ENCODE results near the gene TMEM176A. TPM values are rescaled to one million over a fixed set of nuclear protein-coding genes. Genes with fewer than 3 reads are reported as not detected.
A peak's percentile ranks its signal among the peaks of the same experiment; 100 is the strongest.

The TMEM176A gene
- polyA plus RNA-seq, 3 donors, result 14.1 to 285 (median 129) TPM

- peaks cover 1 to 6% of the 10 kb centered on the region in 2 donors for H3K36me3 Mint-ChIP-seq
Observed at GRCh38 chr7:150756166-150756565, 44.4 kb upstream of the TMEM176A start.

GRCh38 chr7:150756858-150757257 is 43.7 kb upstream of the TMEM176A start:
- peaks cover 43% of the 10 kb centered on the region for H3K4me1 Mint-ChIP-seq
- no peak overlapping the region for H3K27ac ChIP-seq (ENCODE audit: low read depth in 1 of 2, low read length in 2 of 2)
- peaks cover 0 to 4% (median 0%) of the 10 kb centered on the region in 3 donors for H3K27me3 Mint-ChIP-seq (ENCODE audit: low read depth in 3 of 3)
- no peak overlapping the region for H2AFZ ChIP-seq (ENCODE audit: insufficient read depth, low read depth, low read length, poor library complexity, severe bottlenecking)
- H3K4me3 ChIP-seq (replicated peaks in 1 of 3; ENCODE audit: low read depth in 2 of 3, low read length in 3 of 3), result no peak overlapping the region
- peaks cover 6 to 13% of the 10 kb centered on the region in 2 donors for H3K36me3 Mint-ChIP-seq
- no peak overlapping the region for H3K4me3 Mint-ChIP-seq
- H3K36me3 ChIP-seq (replicated peaks in 1 of 2; ENCODE audit: control insufficient read depth in 1 of 2, insufficient read depth in 2 of 2, low read length in 2 of 2), result no peaks in the 10 kb centered on the region
- H4K20me1 ChIP-seq (ENCODE audit: insufficient read depth, low read length), result no peaks in the 10 kb centered on the region
- no CpG with 5 or more reads among the region's 1 CpG for whole genome bisulfite sequencing (ENCODE audit: insufficient coverage)
- DNase-seq, result peak in 2 of 3 donors; percentile 41 to 43
- peaks cover 5 to 17% (median 9%) of the 10 kb centered on the region in 7 donors for H3K9me3 Mint-ChIP-seq
- peaks cover 0 to 4% of the 10 kb centered on the region in 2 donors for H3K9me3 ChIP-seq (replicated peaks in 1 of 2; ENCODE audit: control insufficient read depth in 1 of 2, insufficient read depth in 1 of 2, low read length in 2 of 2)
- TF ChIP-seq CTCF (IDR thresholded peaks at IDR 0.05), result peak; percentile 63
- intact Hi-C loops (cut with micrococcal nuclease), result no loop called here
- H3K79me2 ChIP-seq (ENCODE audit: insufficient read depth, low read length), result no peaks in the 10 kb centered on the region
- no peak overlapping the region for H3K9ac ChIP-seq (ENCODE audit: insufficient read depth, low read length, poor library complexity, severe bottlenecking)
- H3K27ac Mint-ChIP-seq, result no peak overlapping the region
- H3K4me2 ChIP-seq (replicated peaks; ENCODE audit: extremely low read depth, low read length, poor library complexity, severe bottlenecking), result no peak overlapping the region
- peaks cover 35 to 42% of the 10 kb centered on the region in 2 donors for H3K4me1 ChIP-seq (ENCODE audit: control insufficient read depth in 1 of 2, insufficient read depth in 2 of 2, low read length in 2 of 2)
- no peaks in the 10 kb centered on the region for H3K27me3 ChIP-seq (ENCODE audit: control insufficient read depth in 2 of 2, insufficient read depth in 2 of 2, low read length in 2 of 2)

More at GRCh38 chr7:150756166-150756565, 44.4 kb upstream of the TMEM176A start:
- H3K4me1 Mint-ChIP-seq, result peaks cover 45% of the 10 kb centered on the region
- H3K9me3 Mint-ChIP-seq, result peaks cover 0 to 11% (median 3%) of the 10 kb centered on the region in 7 donors
- Histone ChIP-seq H3K4me3 (replicated peaks in 1 of 3; ENCODE audit: low read depth in 2 of 3, low read length in 3 of 3) (peak overlapping the region in 1 of 3 experiments; percentile 33), H2AFZ (ENCODE audit: insufficient read depth, low read depth, low read length, poor library complexity, severe bottlenecking) (no peak overlapping the region), H3K79me2 (ENCODE audit: insufficient read depth, low read length) (no peaks in the 10 kb centered on the region), H3K9ac (ENCODE audit: insufficient read depth, low read length, poor library complexity, severe bottlenecking) (no peak overlapping the region), H3K9me3 (replicated peaks in 1 of 2; ENCODE audit: control insufficient read depth in 1 of 2, insufficient read depth in 1 of 2, low read length in 2 of 2) (no peaks in the 10 kb centered on the region), H3K4me1 (ENCODE audit: control insufficient read depth in 1 of 2, insufficient read depth in 2 of 2, low read length in 2 of 2) (peaks cover 35 to 42% of the 10 kb centered on the region in 2 donors), H3K27me3 (ENCODE audit: control insufficient read depth in 2 of 2, insufficient read depth in 2 of 2, low read length in 2 of 2) (no peaks in the 10 kb centered on the region), H3K27ac (ENCODE audit: low read depth in 1 of 2, low read length in 2 of 2) (peak overlapping the region in 1 of 2 donors; percentile 71), H4K20me1 (ENCODE audit: insufficient read depth, low read length) (no peaks in the 10 kb centered on the region), H3K4me2 (replicated peaks; ENCODE audit: extremely low read depth, low read length, poor library complexity, severe bottlenecking) (peak overlapping the region; percentile 20), H3K36me3 (replicated peaks in 1 of 2; ENCODE audit: control insufficient read depth in 1 of 2, insufficient read depth in 2 of 2, low read length in 2 of 2) (no peaks in the 10 kb centered on the region)
- H3K27me3 Mint-ChIP-seq (ENCODE audit: low read depth in 3 of 3), result peaks cover 0 to 4% (median 0%) of the 10 kb centered on the region in 3 donors
- DNase-seq, result no peak
- intact Hi-C loops (cut with micrococcal nuclease), result no loop called here
- H3K27ac Mint-ChIP-seq, result peak overlapping the region in 4 of 7 donors; percentile 2 to 18 (median 15)
- H3K4me3 Mint-ChIP-seq, result no peak overlapping the region
- WGBS (ENCODE audit: insufficient coverage), result 76% methylated on average over 3 of the region's 3 CpGs
- no peak for TF ChIP-seq CTCF (IDR thresholded peaks at IDR 0.05)

All from CD14-positive monocyte (primary cell).